GM18499 (cell line): ENCODE data around the gene STK32B.
"Not testable (repeated sequence)": the region's sequence is repeated elsewhere in the genome, so short reads cannot be mapped to it uniquely, and the experiment has no call there.

Source experiments
- ATAC-seq: cut with Tn5 transposase; IDR thresholded peaks from one replicate; pipeline ENCODE4 v1.9.1; 2021; ENCODE audit warnings: moderate number of reproducible peaks; ENCODE audit not compliant: insufficient read depth, unreplicated experiment

The STK32B gene

DNA sequence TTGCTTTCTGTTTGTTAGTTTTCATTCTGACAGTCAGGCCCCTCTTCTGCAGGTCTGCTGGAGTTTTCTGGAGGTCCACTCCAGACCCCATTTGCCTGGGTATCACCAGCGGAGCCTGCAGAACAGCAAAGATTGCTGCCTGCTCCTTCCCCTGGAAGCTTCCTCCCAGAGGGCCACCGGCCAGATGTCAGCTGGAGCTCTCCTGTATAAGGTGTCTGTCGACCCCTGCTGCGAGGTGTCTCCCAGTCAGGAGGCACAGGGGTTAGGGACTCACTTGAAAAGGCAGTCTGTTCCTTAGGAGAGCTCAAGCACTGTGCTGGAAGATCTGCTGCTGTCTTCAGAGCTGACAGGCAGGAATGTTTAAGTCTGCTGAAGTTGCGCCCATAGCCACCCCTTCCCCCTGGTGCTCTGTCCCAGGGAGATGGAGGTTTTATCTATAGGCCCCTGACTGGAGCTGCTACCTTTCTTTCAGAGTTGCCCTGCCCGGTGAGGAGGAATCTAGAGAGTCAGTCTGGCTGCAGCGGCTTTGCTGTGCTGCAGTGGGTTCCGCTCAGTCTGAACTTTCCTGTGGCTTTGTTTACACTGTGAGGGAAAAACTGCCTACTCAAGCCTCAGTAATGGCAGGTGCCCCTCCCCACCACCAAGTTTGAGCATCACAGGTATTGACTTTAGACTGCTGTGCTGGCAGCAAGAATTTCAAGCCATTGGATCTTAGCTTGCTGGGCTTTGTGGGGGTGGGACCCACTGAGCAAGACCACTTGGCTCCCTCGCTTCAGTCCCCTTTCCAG lies 246.9 kb downstream of the STK32B start:
- ATAC-seq = not testable (repeated sequence)

DNA sequence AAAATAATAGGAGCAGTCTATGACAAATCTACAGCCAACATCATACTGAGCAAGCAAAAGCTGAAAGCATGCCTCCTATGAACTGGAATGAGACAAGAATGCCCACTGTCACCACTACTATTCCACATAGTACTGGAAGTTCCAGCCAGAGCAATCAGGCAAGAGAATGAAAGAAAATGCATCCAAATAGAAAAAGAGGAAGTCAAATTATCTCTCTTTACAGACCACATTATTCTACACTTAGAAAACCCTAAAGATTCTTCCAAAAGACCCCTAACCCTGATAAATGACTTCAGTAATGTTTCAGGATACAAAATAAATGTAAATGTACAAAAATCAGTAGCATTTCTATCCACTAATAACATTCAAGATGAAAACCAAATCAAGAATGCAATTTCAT lies 249.0 kb downstream of the STK32B start:
- ATAC-seq = no peak

DNA sequence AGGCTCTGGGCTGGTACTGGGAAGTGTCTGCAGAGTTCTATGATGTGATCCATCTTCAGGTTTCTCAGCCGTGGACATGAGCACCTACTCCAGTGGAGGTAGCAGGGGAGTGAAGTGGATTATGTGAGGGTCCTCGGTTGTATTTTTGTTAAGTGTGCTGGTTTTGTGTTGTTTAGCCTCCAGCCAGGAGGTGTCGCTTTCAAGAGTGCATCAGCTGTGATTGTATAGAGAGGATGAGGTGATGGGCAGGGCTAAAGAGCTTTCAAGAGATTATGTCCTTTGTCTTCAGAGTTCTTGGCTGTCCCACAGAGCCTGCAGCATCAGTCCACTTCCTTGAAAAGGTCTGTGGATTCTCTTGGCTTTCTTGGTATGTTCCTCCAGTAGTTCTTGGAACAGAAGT lies 256.6 kb downstream of the STK32B start:
- no peak for ATAC-seq

DNA sequence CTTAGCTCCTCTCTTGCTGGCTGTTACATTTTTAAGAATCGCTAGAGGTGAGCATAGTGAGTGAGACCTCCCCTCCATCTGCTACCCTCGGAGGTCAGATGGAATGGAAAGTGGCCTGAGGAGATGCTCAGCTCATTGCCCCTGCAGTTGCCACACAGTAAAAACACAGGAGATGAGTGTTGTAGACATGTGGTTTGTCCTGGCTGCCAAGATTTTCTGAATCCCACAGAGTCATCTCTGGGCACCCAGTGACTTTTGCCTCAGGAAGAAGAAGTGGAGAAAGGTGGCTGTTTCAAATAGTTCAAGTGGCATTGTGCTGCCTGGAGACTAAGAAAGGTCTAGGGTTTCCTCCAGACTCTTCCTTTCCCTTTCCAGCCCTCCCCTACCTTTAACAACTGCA lies 271.0 kb downstream of the STK32B start:
- ATAC-seq = no peak

DNA sequence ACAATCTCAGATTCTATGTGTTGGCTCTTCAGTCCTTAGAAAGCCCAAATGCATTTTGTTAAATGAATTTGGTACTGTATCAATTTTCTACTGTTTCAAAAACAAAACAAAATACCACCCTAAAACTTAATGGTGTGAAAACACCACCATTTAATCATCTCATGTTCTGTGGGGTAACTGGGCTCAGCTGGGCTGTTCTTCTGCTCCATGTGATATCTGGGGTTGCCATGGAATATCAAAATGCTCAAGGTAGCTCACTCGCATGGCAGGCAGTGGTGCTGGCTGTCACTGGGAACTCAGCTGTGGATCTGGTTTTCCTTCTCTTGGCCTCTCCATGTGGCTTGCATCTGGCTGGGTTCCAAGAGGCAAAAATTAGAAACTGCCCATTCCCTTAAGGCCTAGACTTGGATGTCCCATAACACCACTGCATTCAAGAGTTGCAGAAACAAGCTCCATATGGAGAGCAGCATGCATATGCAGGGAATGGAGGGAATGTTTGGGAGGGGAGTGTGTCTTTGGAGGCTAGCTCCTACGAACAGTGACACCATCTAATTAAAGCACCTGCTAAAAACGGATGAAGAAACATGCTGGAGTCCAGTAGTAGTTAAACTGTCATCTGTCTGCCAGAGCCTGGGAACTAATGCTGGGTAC lies 279.2 kb downstream of the STK32B start:
- ATAC-seq = no peak

DNA sequence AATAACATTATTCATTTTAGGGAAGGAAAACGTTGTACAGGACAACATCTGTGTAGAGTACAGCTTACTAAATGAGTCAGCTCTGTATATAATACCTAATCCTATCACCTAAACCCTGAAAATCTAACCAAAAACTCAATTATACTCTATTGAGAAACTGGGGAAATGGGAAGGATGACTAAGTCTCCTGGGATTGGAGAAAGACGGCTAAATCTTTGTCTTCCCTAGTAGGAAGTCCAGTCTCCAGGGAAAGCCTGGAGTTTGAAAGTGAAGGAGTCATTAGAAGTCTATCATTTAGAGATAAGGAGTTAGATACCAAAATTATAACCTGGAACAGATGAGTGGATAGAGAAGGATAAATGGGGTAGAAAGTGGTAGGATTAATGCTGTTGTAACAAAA lies 286.5 kb downstream of the STK32B start:
- no peak for ATAC-seq

DNA sequence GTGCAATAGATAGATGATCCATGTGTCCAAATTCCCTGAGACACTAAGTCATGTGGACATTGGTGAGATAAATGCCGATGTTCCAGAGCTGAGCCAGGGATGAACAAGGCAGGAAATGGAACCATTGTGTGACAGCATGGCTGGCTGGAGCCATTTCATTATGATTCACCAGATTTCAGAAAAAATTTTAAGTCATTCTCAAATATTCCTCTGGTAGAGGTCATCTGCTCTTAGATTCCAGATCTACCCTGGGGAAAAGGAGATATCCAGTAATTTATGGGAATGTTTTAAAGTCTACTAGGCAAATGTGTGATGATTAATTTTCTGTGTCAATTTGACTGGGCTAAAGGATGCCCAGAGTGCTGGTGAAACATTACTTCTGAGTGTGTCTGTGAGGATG lies 287.3 kb downstream of the STK32B start:
- no peak for ATAC-seq

DNA sequence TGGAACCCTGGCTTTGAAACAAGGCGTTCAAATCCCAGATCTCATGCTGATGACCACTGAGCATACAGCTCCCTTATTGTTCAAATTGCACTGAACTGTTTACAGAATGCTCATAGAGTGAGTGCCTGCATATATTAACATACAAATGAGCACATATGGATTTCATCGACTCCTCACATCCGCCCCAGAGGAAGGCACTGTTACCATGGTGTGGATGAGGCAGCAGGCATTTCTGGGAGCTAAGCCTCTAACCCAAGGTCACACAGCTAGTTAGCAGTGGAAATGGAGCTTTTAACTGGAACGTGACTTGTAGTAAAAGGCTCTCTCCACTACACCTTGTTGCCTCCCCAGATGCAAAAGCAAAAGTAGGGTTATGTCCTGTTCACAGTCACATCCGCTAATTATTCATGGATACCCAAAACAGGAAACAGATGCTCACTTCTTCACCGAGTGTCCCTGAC lies 289.7 kb downstream of the STK32B start:
- ATAC-seq = no peak

DNA sequence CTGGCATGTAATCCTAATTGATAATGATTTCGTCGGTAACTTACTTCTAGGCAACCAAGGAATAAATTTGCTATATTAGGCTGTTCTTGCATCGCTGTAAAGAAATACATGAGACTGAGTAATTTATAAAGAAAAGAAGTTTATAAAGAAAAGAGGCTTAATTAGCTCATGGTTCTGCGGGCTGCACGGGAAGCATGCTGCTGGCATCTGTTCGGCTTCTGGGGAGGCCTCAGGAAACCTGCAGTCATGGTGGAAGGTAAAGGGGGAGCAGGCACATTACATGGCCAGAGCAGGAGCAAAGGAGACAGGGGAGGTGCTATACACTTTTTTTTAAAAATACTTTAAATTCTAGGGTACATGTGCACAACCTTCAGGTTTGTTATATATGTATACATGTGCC lies 290.2 kb downstream of the STK32B start:
- no peak for ATAC-seq

DNA sequence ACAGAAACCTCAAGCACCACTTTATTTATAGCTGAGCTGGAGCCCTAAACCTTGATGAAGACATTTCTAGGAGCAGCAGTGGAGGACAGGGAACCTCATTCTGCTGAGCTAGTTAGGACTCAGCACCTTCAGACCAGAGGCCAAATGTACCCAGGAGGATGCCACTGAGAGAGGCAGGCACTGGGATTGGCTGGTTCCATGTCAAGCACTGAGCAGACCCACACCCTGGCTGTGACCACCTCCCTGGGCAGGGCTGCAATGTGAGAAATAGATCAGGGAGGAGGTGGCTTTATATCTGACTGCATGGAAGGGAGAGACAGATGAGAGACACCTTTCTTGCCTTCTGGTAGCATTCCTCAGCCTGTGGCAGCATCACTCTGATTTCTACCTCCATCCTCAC lies 304.6 kb downstream of the STK32B start:
- ATAC-seq = no peak

DNA sequence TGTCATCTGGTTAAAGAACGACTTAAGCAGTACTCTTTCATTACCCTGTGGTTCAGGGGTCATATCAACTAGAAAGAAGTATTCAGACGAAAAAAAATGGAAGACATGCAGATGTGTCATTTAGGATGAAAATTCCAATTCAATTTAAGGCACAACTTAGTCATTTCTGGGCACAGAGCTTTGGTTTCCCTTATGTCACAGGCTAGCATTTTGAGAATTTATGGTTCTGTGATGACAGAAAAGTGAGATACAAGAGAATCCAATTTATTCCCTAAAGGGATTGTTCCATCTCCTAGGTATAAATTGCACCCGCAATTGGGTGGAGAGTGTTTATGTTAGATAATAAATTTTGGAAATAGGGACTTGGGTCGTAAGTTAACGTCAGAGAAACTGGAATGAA lies 306.6 kb downstream of the STK32B start:
- no peak for ATAC-seq

DNA sequence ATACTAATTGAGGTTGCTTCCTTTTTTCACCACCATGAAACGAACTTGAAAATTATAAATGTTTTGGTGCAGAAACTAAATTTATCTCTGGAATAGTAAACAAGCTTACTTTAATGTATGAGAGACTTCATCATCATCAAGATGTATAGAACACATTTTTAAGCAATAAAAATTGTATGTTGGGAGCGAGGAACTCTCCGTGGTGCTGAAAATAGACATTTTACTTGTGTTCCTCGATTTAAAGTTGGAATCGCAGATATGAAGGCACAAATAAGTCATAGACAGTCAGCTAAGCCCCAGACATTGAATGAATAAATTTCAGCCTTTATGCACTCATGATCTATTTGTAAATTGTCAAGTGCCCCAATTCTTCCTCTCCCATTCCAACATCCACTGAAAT lies 310.7 kb downstream of the STK32B start:
- ATAC-seq = no peak

DNA sequence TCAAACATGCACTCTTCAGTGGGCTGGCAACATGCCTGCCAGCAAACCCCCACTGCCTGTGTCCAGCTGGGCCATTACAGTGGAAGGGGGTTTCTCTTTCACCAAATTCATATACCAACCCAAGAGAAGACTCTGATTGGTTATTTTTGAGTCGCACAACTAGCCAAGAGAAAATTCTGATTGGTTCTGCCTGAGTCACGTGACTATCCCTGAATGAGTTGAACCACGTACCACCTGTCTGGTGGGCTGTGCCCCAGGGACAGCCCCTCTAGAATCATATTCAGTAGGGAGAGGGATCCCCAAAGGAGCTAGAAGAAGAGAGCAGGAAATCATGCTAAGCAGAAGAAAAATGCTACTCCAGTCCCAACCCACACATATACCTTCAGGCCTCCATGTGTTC lies 313.1 kb downstream of the STK32B start:
- no peak for ATAC-seq

DNA sequence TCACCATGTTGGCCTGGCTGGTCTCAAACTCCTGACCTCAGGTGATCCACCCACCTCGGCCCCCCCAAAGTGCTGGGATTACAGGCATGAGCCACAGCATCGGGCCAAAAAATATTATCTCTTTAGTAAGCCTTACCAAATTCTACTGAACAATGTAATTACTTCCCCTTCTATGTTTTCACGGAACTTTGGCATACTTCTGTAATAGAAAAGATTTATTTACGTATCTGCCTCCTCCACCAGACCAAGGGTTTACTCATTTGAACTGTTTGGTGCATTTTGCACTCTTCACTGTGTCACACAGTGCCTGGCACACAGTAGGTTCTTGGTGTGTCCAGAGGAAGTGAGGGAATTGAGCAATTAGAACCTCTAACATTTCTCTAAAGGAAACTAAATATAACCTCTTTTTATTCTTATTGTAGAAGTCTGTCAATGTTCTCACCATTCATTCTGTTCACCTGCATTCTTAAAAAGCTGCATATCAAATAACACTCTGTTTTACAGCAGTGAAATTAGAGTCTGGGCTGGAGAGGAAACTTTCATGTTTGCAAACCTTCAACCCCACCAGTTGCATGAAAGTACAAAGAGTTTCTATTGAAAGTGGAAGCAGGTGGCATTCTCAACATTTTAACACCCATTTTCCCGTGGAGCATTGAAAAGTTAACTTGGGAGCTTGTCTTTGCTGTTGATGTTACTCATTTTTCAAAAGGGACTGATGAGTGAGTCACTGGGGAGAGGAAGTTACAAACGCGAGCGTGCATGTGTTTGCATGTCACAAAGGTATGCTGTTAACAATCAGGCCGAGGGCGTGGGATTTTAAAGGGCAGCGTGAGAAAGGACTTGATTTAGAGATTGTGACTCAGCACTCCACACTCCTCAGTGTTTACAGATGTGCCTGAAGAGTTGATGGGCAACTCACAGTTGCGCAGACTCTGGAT lies 314.1 kb downstream of the STK32B start:
- no peak for ATAC-seq

DNA sequence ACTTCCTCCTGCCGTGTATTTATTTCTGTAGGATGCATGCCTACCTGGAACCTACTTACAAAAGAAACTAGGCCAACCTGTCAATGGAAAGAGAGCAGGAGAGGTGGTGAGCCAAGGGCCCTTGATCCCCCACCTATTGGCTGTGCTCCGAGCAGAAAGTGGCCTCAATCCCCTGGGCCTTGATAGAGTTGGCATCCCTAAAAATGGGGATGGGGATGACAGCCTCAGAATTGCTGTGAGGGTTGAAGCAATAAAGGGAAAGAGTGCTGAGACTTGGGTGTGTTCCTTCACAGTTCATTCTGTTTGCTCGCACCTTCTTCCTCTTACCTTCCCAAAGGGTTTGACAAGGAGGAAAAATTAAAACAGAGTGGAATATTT lies 314.7 kb downstream of the STK32B start:
- ATAC-seq = no peak

DNA sequence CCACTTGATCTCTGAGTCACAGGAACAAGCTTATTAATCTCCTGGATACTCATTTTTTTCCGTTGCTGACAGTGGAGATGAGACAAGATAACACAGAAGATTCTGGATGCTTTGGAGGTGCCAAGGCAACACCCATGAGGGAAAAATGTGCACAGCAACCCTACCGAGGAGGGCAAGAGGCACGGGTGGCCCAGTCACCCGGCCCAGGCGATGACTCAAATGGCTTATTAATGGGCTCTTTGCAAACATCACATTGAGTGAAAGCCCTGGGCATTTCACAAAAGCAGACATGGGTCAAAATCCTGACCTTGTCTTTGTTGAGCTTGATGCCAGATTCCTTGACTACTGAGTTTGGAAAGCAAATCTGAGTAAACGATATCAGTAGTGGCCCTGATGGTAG lies 315.1 kb downstream of the STK32B start:
- ATAC-seq = no peak

DNA sequence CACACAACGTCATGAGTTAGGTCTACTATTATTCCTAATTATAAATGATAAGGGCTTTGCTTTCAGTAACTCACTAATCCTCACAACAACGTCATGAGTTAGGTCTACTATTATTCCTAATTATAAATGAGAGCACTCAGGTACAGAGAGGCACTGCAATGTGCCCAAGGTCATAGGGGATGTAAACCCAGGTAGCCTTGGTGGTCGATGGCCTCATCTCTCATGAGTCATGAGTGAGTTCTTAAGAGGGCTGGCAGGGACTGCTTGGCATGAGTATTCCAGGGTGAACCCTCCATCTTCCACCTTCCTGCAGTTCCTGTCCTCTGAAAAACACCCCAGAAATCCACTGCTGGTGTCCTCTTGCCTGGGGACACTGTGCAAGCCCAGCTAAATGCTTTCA lies 317.1 kb downstream of the STK32B start:
- no peak for ATAC-seq

DNA sequence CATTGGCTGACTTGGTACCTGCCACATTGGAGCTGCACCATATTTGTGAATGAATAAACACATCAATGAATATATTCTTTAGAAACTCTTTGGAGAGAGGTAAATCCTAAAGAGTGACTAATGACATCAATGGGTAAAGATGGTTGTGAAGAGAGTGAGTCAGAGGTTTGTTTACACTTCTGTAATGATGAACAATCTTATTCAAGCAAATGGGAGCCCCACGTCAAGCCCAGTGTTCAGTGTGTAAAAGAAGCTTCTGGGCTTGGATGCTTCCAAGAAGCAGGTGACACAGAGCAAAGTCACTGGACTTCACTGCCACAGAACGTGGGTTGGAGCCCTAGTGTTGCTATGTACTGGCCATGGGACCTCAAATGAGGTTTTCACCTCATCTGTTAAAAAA lies 319.0 kb downstream of the STK32B start:
- no peak for ATAC-seq

DNA sequence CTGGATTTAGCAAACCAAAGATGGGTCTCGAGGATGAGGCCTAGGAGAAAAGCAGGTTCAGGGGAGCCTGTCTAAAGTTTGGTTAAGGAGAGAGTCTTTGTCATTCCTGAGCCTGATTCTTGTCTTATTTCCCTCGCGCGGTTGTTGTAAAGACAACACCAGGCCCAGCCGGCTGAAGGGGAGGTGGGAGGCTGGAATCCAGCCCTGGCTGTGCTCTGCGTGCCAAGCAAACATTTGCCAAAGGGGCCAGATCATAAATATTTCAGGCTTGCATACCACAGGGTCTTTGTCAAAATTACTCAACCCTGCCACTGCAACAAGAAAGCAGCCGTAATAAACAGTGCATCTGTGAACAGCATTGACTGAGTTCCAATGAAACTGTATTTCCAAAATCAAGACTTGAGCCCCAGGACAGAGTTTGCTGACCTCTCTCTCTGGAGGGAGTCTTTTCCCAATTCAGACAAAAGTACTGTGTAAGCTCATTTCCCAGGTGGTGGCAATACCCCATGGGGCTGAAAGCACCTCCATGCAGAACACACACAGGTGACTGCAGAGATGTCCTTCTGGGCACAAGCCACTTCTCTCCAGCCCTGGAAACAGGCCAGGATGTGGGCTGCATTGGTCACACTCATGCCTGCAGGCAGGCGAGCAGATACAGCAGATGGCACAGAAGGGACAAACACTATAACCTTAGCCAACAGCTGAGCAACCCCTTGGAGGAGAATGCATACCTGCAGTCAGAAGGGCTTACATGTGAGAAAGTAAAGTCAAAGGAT lies 320.3 kb downstream of the STK32B start:
- ATAC-seq = no peak

DNA sequence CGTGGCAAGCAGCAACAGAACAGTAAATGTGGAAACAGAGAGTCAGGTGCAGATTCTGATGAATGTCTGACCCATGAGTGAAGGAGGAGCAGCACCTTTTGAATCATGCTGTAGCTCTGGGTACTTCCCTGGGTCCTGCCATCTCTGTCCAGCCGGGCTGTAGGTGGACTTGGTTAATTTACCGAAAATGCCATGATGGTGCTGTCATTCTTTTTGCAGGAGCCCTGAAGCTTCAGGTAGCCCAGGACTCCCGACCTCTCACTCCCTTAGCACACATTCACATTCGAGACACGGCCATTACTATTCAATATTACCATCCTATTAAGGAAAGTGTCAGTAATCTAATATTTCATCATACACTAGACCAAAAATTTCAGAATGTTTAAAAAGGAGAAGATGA lies 320.9 kb downstream of the STK32B start:
- ATAC-seq = no peak
